Parathyroid adenoma (tissue), 2 donors: ENCODE results near the gene HBP1.

ENCODE experiments used
- H2AFZ ChIP-seq: fragments of 300-600 bp; sonication (generic); one replicate; pipeline ENCODE4 v1.7.0; 2017; ENCODE audit warnings: antibody characterized with exemption, mild to moderate bottlenecking
- H3K27ac ChIP-seq: fragments of 300-600 bp; sonication (generic); one replicate; pipeline ENCODE4 v1.7.0; 2017
- H3K27me3 ChIP-seq: fragments of 300-600 bp; sonication (generic); one replicate; pipeline ENCODE4 v1.7.0; 2017; ENCODE audit warnings: low read length; ENCODE audit not compliant: control insufficient read depth, insufficient read depth
- H3K36me3 ChIP-seq: fragments of 300-600 bp; sonication (generic); one replicate; pipeline ENCODE4 v1.7.0; 2017; ENCODE audit warnings: low read length; ENCODE audit not compliant: control insufficient read depth, insufficient read depth
- H3K4me1 ChIP-seq: fragments of 300-600 bp; sonication (generic); one replicate; pipeline ENCODE4 v1.7.0; 2017; ENCODE audit warnings: control low read depth
- H3K4me2 ChIP-seq: fragments of 300-600 bp; sonication (generic); one replicate; pipeline ENCODE4 v1.7.0; 2017; ENCODE audit warnings: low read length
- H3K4me3 ChIP-seq: fragments of 300-600 bp; sonication (generic); one replicate; pipeline ENCODE4 v1.7.0; 2017; ENCODE audit warnings: low read depth, low read length
- H3K79me2 ChIP-seq: fragments of 300-600 bp; sonication (generic); one replicate; pipeline ENCODE4 v1.7.0; 2017; ENCODE audit warnings: control low read depth
- H3K9ac ChIP-seq: fragments of 300-600 bp; sonication (generic); one replicate; pipeline ENCODE4 v1.7.0; 2017; ENCODE audit warnings: mild to moderate bottlenecking
- H3K9me3 ChIP-seq: fragments of 300-600 bp; sonication (generic); one replicate; pipeline ENCODE4 v1.7.0; 2017; ENCODE audit warnings: low read length; ENCODE audit not compliant: control insufficient read depth
- CTCF ChIP-seq: fragments of 300-600 bp; sonication (generic); IDR thresholded peaks from one replicate; pipeline ENCODE4 v1.7.0; 2017; ENCODE audit warnings: antibody characterized with exemption, mild to moderate bottlenecking
- donor health status: primary hyperparathyroidism.

HBP1 gene

GRCh38 chr7:107206706-107207105 is 37.9 kb downstream of the HBP1 start:
- H3K27ac ChIP-seq = peak overlapping the region; percentile 82
- H3K4me1 ChIP-seq = peaks cover 31% of the 10 kb centered on the region
- no peak for TF ChIP-seq CTCF
- H3K79me2 ChIP-seq = no peaks in the 10 kb centered on the region
- H2AFZ ChIP-seq = no peak overlapping the region
- no peak overlapping the region for H3K4me2 ChIP-seq
- H3K9me3 ChIP-seq = no peaks in the 10 kb centered on the region
- no peaks in the 10 kb centered on the region for H3K36me3 ChIP-seq
- H3K4me3 ChIP-seq = no peak overlapping the region
- H3K9ac ChIP-seq = no peak overlapping the region
- no peaks in the 10 kb centered on the region for H3K27me3 ChIP-seq

- no peak for TF ChIP-seq CTCF
- H3K9ac ChIP-seq = no peak overlapping the region
- peaks cover 31% of the 10 kb centered on the region for H3K4me1 ChIP-seq
- no peak overlapping the region for H3K4me3 ChIP-seq
- no peaks in the 10 kb centered on the region for H3K27me3 ChIP-seq
- no peaks in the 10 kb centered on the region for H3K9me3 ChIP-seq
- no peak overlapping the region for H3K4me2 ChIP-seq
- peak overlapping the region; percentile 82 for H3K27ac ChIP-seq
- no peaks in the 10 kb centered on the region for H3K79me2 ChIP-seq
- H2AFZ ChIP-seq = no peak overlapping the region
- no peaks in the 10 kb centered on the region for H3K36me3 ChIP-seq
These were observed 38.7 kb downstream of the HBP1 start for GRCh38 chr7:107207459-107207858.

- peaks cover 31% of the 10 kb centered on the region for H3K4me1 ChIP-seq
- H3K9me3 ChIP-seq = no peaks in the 10 kb centered on the region
- H3K79me2 ChIP-seq = no peaks in the 10 kb centered on the region
- no peak overlapping the region for H3K4me3 ChIP-seq
- no peak overlapping the region for H3K4me2 ChIP-seq
- no peaks in the 10 kb centered on the region for H3K27me3 ChIP-seq
- no peaks in the 10 kb centered on the region for H3K36me3 ChIP-seq
- peak overlapping the region; percentile 28 for H2AFZ ChIP-seq
- H3K27ac ChIP-seq = peak overlapping the region; percentile 82
- H3K9ac ChIP-seq = no peak overlapping the region
- TF ChIP-seq CTCF = no peak
These were observed 39.3 kb downstream of the HBP1 start for GRCh38 chr7:107208024-107208521.

- no peaks in the 10 kb centered on the region for H3K9me3 ChIP-seq
- H3K9ac ChIP-seq = no peak overlapping the region
- peaks cover 31% of the 10 kb centered on the region for H3K4me1 ChIP-seq
- peak overlapping the region; percentile 82 for H3K27ac ChIP-seq
- H3K27me3 ChIP-seq = no peaks in the 10 kb centered on the region
- TF ChIP-seq CTCF = no peak
- H3K79me2 ChIP-seq = no peaks in the 10 kb centered on the region
- peak overlapping the region; percentile 28 for H2AFZ ChIP-seq
- no peak overlapping the region for H3K4me3 ChIP-seq
- no peak overlapping the region for H3K4me2 ChIP-seq
- no peaks in the 10 kb centered on the region for H3K36me3 ChIP-seq
These were observed 39.8 kb downstream of the HBP1 start for GRCh38 chr7:107208563-107208962.

DNA sequence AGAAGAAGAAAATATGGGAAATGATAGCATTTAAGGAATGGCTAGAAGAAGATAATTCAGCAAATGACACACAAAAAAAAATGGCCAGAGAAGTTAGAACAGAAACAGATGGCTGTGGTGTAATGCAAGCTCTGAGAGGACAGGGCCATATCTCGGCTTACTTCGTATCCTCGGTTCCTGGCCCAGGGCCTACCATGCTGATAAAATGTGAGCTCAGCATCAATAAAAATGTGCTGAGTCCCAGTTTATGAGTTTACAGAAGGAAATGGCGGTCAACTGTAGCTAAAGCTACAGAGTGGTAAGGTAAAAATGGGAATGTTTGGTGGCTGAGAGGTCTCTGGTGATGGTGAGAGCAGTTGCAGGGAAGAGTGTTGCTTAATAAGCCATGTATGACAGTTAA is 40.8 kb downstream of the HBP1 start:
- Histone ChIP-seq H3K4me1 (peaks cover 31% of the 10 kb centered on the region), H3K27me3 (no peaks in the 10 kb centered on the region), H3K4me2 (no peak overlapping the region), H3K9me3 (no peaks in the 10 kb centered on the region), H3K36me3 (no peaks in the 10 kb centered on the region), H2AFZ (no peak overlapping the region), H3K4me3 (no peak overlapping the region), H3K27ac (peak overlapping the region; percentile 82), H3K9ac (no peak overlapping the region), H3K79me2 (no peaks in the 10 kb centered on the region)
- TF ChIP-seq CTCF = no peak
